Keratinocyte (primary cell): ENCODE measurements around the gene SKI. TPM values are rescaled to one million over a fixed set of nuclear protein-coding genes. Genes with fewer than 3 reads are reported as not detected.

ENCODE experiments used
- DNase-seq: peaks from one replicate; pipeline ENCODE4 v3.0.0-alpha.2; 2011; ENCODE audit warnings: low read depth, missing footprints, low spot score
- FAIRE-seq: peaks from 2 replicates; lab custom pipeline; 2011; peaks lifted over from hg19 to GRCh38; lab: Jason Lieb, UNC
- H2AFZ ChIP-seq: 2 replicates; pipeline ENCODE4 v1.6.0; 2012; ENCODE audit warnings: low read length, control low read depth, inconsistent platforms; ENCODE audit not compliant: control insufficient read depth
- H3K27ac ChIP-seq: 2 replicates; pipeline ENCODE4 v1.5.1; 2011; ENCODE audit warnings: low read length; ENCODE audit not compliant: control insufficient read depth, insufficient read depth
- H3K27me3 ChIP-seq: 3 replicates; pipeline ENCODE4 v1.6.0; 2011; ENCODE audit warnings: low read length; ENCODE audit not compliant: control insufficient read depth, insufficient read depth; ENCODE audit errors: extremely low read depth
- H3K36me3 ChIP-seq, 2 experiments: 2 replicates in 1 of 2; 3 replicates in 1 of 2; pipeline ENCODE4 v1.5.1; 2011; ENCODE audit warnings: low read length in 2 of 2, mild to moderate bottlenecking in 1 of 2; ENCODE audit not compliant: control insufficient read depth in 2 of 2, insufficient read depth in 2 of 2; ENCODE audit errors: extremely low read depth in 1 of 2
- H3K4me1 ChIP-seq: 3 replicates; pipeline ENCODE4 v1.5.1; 2011; ENCODE audit warnings: low read length; ENCODE audit not compliant: control insufficient read depth, insufficient read depth; ENCODE audit errors: extremely low read depth
- H3K4me2 ChIP-seq: 3 replicates; pipeline ENCODE4 v1.6.0; 2011; ENCODE audit warnings: low read depth, low read length; ENCODE audit not compliant: control insufficient read depth, insufficient read depth; ENCODE audit errors: extremely low read depth
- H3K4me3 ChIP-seq, 3 experiments: fragments of 200-600 bp in 1 of 3; sonication (generic) in 1 of 3; 2 replicates in 2 of 3; 3 replicates in 1 of 3; pipeline ENCODE4 v1.5.1; 2011 to 2016; ENCODE audit warnings: low read length in 3 of 3, mild to moderate bottlenecking in 3 of 3, control low read depth in 2 of 3, inconsistent platforms in 1 of 3, low read depth in 1 of 3, mixed read lengths in 1 of 3, mixed run types in 1 of 3, moderate library complexity in 1 of 3; ENCODE audit not compliant: control insufficient read depth in 2 of 3, insufficient read depth in 2 of 3; ENCODE audit errors: extremely low read depth in 1 of 3
- H3K79me2 ChIP-seq: 2 replicates; pipeline ENCODE4 v1.6.0; 2012; ENCODE audit warnings: low read length; ENCODE audit not compliant: control insufficient read depth, insufficient read depth
- H3K9ac ChIP-seq: 3 replicates; pipeline ENCODE4 v1.6.0; 2011; ENCODE audit warnings: low read length; ENCODE audit not compliant: control insufficient read depth, insufficient read depth; ENCODE audit errors: extremely low read depth
- H3K9me1 ChIP-seq: 3 replicates; pipeline ENCODE4 v1.6.0; 2011; ENCODE audit warnings: low read length; ENCODE audit not compliant: control insufficient read depth, insufficient read depth; ENCODE audit errors: extremely low read depth
- H3K9me3 ChIP-seq: 2 replicates; pipeline ENCODE4 v1.5.1; 2012; ENCODE audit warnings: low read depth, low read length; ENCODE audit not compliant: control insufficient read depth
- H4K20me1 ChIP-seq: 3 replicates; pipeline ENCODE4 v1.6.0; 2011; ENCODE audit warnings: low read length; ENCODE audit not compliant: control insufficient read depth, insufficient read depth; ENCODE audit errors: extremely low read depth
- EZH2 ChIP-seq: IDR thresholded peaks from one replicate; pipeline ENCODE4 v1.6.1; 2012; ENCODE audit warnings: inconsistent platforms, mild to moderate bottlenecking, low read length, moderate library complexity
- dilution Hi-C: fragments of 300-500 bp; cut with MboI; formaldehyde crosslinking; loops from one replicate; pipeline ENCODE4 v1.7.0; 2020; ENCODE audit warnings: low sequenced_read_pairs; ENCODE audit not compliant: extremely low pct_ligation_motif_present
- polyA plus RNA-seq, 5 experiments: library from polyadenylated mRNA; depleted of rRNA in 3 of 5; stranded (reverse) in 3 of 5; stranded (forward) in 1 of 5; unstranded in 1 of 5; fragments of >200 nt; gene quantifications; 1 replicate in 1 of 5; 2 replicates in 3 of 5; 3 replicates in 1 of 5; pipeline versions ENCODE4 v1.2.1 to v1.2.3, GENCODE V29; 2011 to 2012; ENCODE audit warnings: missing spikeins in 2 of 5, low read depth in 1 of 5, low replicate concordance in 1 of 5
- TF ChIP-seq, protein P1 (sequence below), 3 experiments: IDR thresholded peaks in 1 of 3; conservative IDR thresholded peaks in 1 of 3; optimal IDR thresholded peaks in 1 of 3; 2 replicates in 2 of 3; 3 replicates in 1 of 3; pipeline versions ENCODE3 to v1.5.1; 2011; ENCODE audit warnings: low read length in 3 of 3, mild to moderate bottlenecking in 3 of 3, moderate library complexity in 2 of 3, control low read depth in 1 of 3, inconsistent platforms in 1 of 3; ENCODE audit not compliant: insufficient read depth in 2 of 3; ENCODE audit errors: extremely low read depth in 1 of 3

Gene SKI
- polyA plus RNA-seq, 1 donor (not counting 4 experiments of a cell fraction or from before 2014, with no cell fraction given) = 4.8 TPM

DNA sequence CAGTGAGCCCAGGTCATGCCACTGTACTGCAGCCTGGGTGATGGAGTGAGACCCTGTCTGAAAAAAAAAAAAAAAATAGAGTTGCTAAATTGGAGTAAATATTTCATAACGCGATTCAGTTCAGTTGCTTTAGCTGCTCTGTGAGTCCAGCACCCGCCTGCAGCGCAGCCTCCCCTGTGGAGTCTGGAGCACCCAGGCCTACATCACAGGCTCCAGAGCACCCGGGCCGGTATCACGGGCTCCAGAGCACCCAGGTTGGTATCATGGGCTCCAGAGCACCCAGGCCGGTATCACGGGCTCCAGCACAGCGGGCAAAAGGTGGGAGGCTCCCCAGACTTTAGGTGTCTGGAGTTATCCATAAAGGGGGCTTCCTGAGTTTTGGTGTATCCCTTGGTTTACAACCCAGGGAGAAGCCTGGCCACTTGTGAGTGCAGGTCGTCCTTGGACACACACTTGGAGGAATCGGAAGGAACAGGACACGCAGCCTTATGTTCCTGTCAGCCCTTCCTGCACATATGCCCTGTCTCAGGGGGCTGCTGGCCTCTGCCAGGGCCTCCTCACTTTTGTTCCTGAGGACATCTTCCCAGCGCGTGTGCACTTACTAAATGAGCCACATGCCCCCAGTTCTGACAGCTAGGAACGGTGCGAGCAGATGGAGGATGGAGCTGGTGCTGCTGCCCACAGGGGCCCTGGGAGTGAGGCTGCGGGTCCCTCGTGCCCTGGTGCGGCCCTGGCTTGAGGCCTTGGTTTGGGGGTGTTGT is 25.1 kb downstream of the SKI start:
- no peak overlapping the region for H3K27ac ChIP-seq
- peaks cover 15% of the 10 kb centered on the region for H4K20me1 ChIP-seq
- H3K9ac ChIP-seq = no peak overlapping the region
- no peaks in the 10 kb centered on the region for H3K27me3 ChIP-seq
- peaks cover 4% of the 10 kb centered on the region for H3K9me1 ChIP-seq
- H3K36me3 ChIP-seq = peaks cover 9 to 21% of the 10 kb centered on the region in 2 experiments
- peaks cover 99% of the 10 kb centered on the region for H3K79me2 ChIP-seq
- TF ChIP-seq, protein P1, sequence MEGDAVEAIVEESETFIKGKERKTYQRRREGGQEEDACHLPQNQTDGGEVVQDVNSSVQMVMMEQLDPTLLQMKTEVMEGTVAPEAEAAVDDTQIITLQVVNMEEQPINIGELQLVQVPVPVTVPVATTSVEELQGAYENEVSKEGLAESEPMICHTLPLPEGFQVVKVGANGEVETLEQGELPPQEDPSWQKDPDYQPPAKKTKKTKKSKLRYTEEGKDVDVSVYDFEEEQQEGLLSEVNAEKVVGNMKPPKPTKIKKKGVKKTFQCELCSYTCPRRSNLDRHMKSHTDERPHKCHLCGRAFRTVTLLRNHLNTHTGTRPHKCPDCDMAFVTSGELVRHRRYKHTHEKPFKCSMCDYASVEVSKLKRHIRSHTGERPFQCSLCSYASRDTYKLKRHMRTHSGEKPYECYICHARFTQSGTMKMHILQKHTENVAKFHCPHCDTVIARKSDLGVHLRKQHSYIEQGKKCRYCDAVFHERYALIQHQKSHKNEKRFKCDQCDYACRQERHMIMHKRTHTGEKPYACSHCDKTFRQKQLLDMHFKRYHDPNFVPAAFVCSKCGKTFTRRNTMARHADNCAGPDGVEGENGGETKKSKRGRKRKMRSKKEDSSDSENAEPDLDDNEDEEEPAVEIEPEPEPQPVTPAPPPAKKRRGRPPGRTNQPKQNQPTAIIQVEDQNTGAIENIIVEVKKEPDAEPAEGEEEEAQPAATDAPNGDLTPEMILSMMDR (optimal IDR thresholded peaks at IDR 0.05 in 1 of 3, IDR thresholded peaks at IDR 0.05 in 1 of 3, conservative IDR thresholded peaks at IDR 0.05 in 1 of 3; ENCODE audit: extremely low read depth in 1 of 3, insufficient read depth in 2 of 3, low read length in 3 of 3) = no peak
- TF ChIP-seq EZH2 = no peak
- H3K4me2 ChIP-seq = no peak overlapping the region
- peaks cover 23% of the 10 kb centered on the region for H3K9me3 ChIP-seq
- H3K4me3 ChIP-seq = no peak overlapping the region
- no peak for DNase-seq
- H3K4me1 ChIP-seq = peaks cover 51% of the 10 kb centered on the region
- H2AFZ ChIP-seq = no peak overlapping the region
- no peak for FAIRE-seq
- dilution Hi-C loops = no loop called here

DNA sequence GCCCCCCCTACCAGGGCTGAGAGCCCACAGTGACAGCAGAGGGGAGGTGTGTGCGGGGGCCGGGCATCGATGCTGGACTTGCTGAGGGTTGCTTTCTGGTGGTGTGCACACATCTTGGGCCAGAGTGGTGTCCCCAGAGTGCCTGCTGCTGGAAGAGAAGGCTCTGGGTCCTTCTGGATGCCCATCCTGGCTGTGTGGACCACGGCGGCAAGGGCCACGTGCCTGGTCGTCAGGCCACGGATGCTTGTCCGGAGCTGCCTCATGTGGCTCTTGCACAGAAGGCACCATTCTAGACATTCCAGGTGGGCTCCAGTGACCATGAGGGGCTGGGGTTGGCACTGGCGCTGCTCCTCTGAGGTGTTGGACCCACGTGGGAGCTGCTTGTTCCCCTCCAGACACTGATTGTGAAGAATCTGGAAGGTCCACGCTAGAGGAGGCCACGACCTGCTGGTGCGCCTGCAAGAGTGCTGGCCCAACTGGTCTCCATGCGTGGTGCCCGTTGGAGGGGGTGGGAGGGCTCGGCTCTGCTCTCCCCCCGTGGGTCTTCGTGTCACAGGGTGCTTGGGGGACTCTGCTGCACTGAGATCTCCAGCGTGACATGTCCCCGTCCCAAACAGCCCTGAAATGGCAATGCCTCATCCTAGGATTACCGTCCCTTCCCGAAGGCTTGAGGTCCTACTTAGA is 25.8 kb downstream of the SKI start:
- peaks cover 58% of the 10 kb centered on the region for H3K4me1 ChIP-seq
- H2AFZ ChIP-seq = no peak overlapping the region
- no peak for DNase-seq
- H3K9me3 ChIP-seq = peaks cover 23% of the 10 kb centered on the region
- H3K4me2 ChIP-seq = no peak overlapping the region
- no peak for FAIRE-seq
- H3K36me3 ChIP-seq = peaks cover 9 to 21% of the 10 kb centered on the region in 2 experiments
- H3K79me2 ChIP-seq = peaks cover 99% of the 10 kb centered on the region
- H3K27me3 ChIP-seq = no peaks in the 10 kb centered on the region
- TF ChIP-seq EZH2 = no peak
- TF ChIP-seq, protein P1 (optimal IDR thresholded peaks at IDR 0.05 in 1 of 3, IDR thresholded peaks at IDR 0.05 in 1 of 3, conservative IDR thresholded peaks at IDR 0.05 in 1 of 3; ENCODE audit: extremely low read depth in 1 of 3, insufficient read depth in 2 of 3, low read length in 3 of 3) = no peak
- H4K20me1 ChIP-seq = peaks cover 17% of the 10 kb centered on the region
- H3K9ac ChIP-seq = no peak overlapping the region
- dilution Hi-C loops = no loop called here
- peaks cover 4% of the 10 kb centered on the region for H3K9me1 ChIP-seq
- H3K4me3 ChIP-seq = no peak overlapping the region
- no peak overlapping the region for H3K27ac ChIP-seq
